Adrenal gland (tissue), 5 donors: Measurements from ENCODE around the gene MGME1.

Experiments
- CTCF ChIP-seq, 6 experiments: fragments of 450-650 bp in 4 of 6; fragments of 200-600 bp in 2 of 6; sonication (generic) in 1 of 6; IDR thresholded peaks; 1 replicate in 5 of 6; 2 replicates in 1 of 6; pipeline versions ENCODE4 v1.5.1 to v1.8.0; 2016 to 2021; ENCODE audit warnings: antibody characterized with exemption in 6 of 6, mild to moderate bottlenecking in 2 of 6, moderate library complexity in 1 of 6
- POLR2A ChIP-seq, 2 donors: fragments of 450-650 bp; IDR thresholded peaks; one replicate each; pipeline ENCODE4 v1.6.1; 2017; ENCODE audit warnings: antibody characterized with exemption in 2 of 2, mild to moderate bottlenecking in 2 of 2, moderate library complexity in 1 of 2
- donor health status: DM: no; HTN: no; CAD: no.

GRCh38 chr20:18012901-18013300 lies 44.1 kb downstream of the MGME1 start:
- TF ChIP-seq CTCF (IDR thresholded peaks at IDR 0.05) (no peak), POLR2A (IDR thresholded peaks at IDR 0.05) (no peak)
